Measurements from ENCODE around the gene SINHCAF.

DNA sequence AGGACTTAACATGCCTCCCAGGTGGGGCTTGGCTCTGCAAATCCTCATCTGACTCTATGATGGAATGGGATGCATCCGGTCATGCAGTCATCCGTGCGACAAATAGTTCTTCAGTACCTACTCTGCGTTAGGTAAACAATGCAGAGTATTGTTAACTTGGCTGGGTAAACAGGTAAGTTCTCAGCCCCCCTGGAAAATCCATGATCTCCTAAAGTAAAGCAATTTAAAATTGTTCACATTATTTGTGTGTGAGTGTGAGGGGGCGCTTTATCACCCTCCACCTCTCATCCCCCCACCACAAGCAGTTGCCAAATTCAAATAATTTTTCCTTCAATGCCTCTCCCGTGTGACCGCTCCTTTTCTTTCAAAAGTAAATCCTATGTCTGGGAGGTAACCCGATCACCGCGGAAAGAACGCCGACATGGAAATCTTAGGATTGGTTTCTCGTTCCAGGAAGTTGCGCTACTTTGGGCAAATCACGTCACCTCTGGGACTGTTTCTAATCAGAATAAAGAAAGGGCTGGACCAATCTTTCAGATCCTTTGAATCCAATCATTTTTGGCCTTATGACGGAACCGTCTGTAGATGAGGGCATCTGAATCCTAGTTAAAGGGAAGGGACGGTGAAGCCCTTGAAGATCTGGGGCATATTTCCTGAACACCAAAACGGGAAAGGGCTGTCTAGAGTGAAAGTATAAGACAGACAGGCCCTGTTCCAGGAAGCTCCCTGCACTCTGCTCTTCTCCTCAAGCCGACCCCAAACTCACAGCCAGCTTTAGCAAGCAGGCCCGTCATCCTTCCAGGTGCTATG, 44.0 kb upstream of the SINHCAF start:
- TF ChIP-seq, protein P1, sequence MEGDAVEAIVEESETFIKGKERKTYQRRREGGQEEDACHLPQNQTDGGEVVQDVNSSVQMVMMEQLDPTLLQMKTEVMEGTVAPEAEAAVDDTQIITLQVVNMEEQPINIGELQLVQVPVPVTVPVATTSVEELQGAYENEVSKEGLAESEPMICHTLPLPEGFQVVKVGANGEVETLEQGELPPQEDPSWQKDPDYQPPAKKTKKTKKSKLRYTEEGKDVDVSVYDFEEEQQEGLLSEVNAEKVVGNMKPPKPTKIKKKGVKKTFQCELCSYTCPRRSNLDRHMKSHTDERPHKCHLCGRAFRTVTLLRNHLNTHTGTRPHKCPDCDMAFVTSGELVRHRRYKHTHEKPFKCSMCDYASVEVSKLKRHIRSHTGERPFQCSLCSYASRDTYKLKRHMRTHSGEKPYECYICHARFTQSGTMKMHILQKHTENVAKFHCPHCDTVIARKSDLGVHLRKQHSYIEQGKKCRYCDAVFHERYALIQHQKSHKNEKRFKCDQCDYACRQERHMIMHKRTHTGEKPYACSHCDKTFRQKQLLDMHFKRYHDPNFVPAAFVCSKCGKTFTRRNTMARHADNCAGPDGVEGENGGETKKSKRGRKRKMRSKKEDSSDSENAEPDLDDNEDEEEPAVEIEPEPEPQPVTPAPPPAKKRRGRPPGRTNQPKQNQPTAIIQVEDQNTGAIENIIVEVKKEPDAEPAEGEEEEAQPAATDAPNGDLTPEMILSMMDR (IDR thresholded peaks at IDR 0.05; ENCODE audit: low read length), result no peak
- no peak for TF ChIP-seq EZH2phosphoT487 (IDR thresholded peaks at IDR 0.05; ENCODE audit: low read length)
- TF ChIP-seq EZH2 (optimal IDR thresholded peaks at IDR 0.05; ENCODE audit: low read depth, low read length), result no peak
